Neural progenitor cell (in vitro differentiated cells): ENCODE measurements around the gene PIAS3.

Experiments
- CTCF ChIP-seq: fragments of 200-600 bp; sonication (generic); IDR thresholded peaks from 2 replicates; pipeline ENCODE4 v1.5.1; 2017; ENCODE audit warnings: antibody characterized with exemption, mild to moderate bottlenecking
- EZH2 ChIP-seq: fragments of 200-600 bp; sonication (generic); IDR thresholded peaks from 2 replicates; pipeline ENCODE4 v1.6.1; 2017; ENCODE audit warnings: antibody characterized with exemption, mild to moderate bottlenecking, moderate library complexity
- EZH2phosphoT487 ChIP-seq: fragments of 200-600 bp; sonication (generic); IDR thresholded peaks from 2 replicates; pipeline ENCODE4 v1.6.1; 2017; ENCODE audit warnings: antibody characterized with exemption

DNA sequence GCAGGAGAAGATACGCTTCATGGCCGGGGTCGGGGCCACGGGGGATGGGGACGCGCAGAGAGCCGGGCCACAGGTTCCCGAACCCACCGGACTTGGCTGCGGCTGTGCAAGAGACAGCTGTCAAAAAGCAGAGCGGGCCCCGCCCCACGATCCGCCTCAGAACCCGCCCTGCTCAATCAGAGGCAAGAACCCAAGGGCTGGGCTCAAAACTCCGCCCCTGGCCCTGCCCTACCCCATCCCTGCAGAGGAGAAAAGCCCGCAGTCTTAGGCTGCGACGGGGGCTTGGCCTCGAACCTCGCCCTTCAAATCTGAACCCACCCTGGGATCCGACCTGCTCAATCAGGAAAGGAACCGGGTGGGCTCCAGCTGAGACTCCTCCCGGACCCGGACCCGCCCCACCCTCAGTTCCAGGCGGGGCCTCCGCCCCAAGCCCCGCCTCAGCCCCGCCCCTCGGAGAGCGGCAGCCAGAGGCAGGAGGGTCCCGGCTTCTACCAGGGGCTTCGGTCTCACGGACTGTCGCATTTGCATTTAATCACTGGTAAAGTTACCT lies 26.9 kb upstream of the PIAS3 start, which contains the start of gene ANKRD35:
- no peak for TF ChIP-seq CTCF
- no peak for TF ChIP-seq EZH2phosphoT487
- no peak for TF ChIP-seq EZH2
